Right atrium auricular region (tissue), 2 donors: ENCODE data around the gene YIPF3. TPM values are rescaled to one million over a fixed set of nuclear protein-coding genes. Genes with fewer than 3 reads are reported as not detected.
A peak's percentile ranks its signal among the peaks of the same experiment; 100 is the strongest.
"Not testable (repeated sequence)": the region's sequence is repeated elsewhere in the genome, so short reads cannot be mapped to it uniquely, and the experiment has no call there.

Experiments
- DNase-seq: peaks from one replicate; pipeline ENCODE4 v3.0.0-alpha.2; 2019; ENCODE audit warnings: low spot score
- H3K27ac ChIP-seq, 2 donors: fragments of 200-600 bp; sonication (generic); 1 replicate in 1 of 2; 2 replicates in 1 of 2; pipeline ENCODE4 v1.5.1; 2016 to 2019
- H3K27me3 ChIP-seq, 2 donors: fragments of 200-600 bp; sonication (generic); one replicate each; pipeline versions ENCODE4 v1.5.1 to v1.6.0; 2017 to 2019
- H3K36me3 ChIP-seq: fragments of 200-600 bp; sonication (generic); one replicate; pipeline ENCODE4 v1.5.1; 2016
- H3K4me1 ChIP-seq, 2 donors: fragments of 200-600 bp; sonication (generic); one replicate each; pipeline versions ENCODE4 v1.5.1 to v1.6.0; 2017 to 2019
- H3K4me3 ChIP-seq, 2 donors: fragments of 200-600 bp; sonication (generic); 1 replicate in 1 of 2; 2 replicates in 1 of 2; pipeline ENCODE4 v1.5.1; 2017 to 2019; ENCODE audit warnings: mild to moderate bottlenecking in 1 of 2, moderate library complexity in 1 of 2
- H3K9me3 ChIP-seq, 2 donors: fragments of 200-600 bp; sonication (generic); one replicate each; pipeline ENCODE4 v1.5.1; 2019
- CTCF ChIP-seq, 2 donors: fragments of 200-600 bp; sonication (generic); IDR thresholded peaks; one replicate each; pipeline ENCODE4 v1.5.1; 2019; ENCODE audit warnings: antibody characterized with exemption in 2 of 2
- total RNA-seq, 2 donors: library from RNA; depleted of rRNA; stranded (reverse); fragments of >200 nt; gene quantifications; one replicate each; pipeline ENCODE4 v1.1.0, GENCODE V29; 2016

Gene YIPF3
- total RNA-seq, 2 donors from 2014 or later = 84.0 to 103 TPM

- H3K9me3 ChIP-seq = no peaks in the 10 kb centered on the region
- TF ChIP-seq CTCF (IDR thresholded peaks at IDR 0.05) = no peak
- H3K36me3 ChIP-seq = no peaks in the 10 kb centered on the region
- peak overlapping the region; percentile 19 to 54 for H3K27ac ChIP-seq
- no peak overlapping the region for H3K4me3 ChIP-seq
- no peaks in the 10 kb centered on the region for H3K27me3 ChIP-seq
- DNase-seq = no peak
- peaks cover 0 to 7% of the 10 kb centered on the region in 2 donors for H3K4me1 ChIP-seq
These were observed 47.7 kb downstream of the YIPF3 start for GRCh38 chr6:43468748-43469681.

DNA sequence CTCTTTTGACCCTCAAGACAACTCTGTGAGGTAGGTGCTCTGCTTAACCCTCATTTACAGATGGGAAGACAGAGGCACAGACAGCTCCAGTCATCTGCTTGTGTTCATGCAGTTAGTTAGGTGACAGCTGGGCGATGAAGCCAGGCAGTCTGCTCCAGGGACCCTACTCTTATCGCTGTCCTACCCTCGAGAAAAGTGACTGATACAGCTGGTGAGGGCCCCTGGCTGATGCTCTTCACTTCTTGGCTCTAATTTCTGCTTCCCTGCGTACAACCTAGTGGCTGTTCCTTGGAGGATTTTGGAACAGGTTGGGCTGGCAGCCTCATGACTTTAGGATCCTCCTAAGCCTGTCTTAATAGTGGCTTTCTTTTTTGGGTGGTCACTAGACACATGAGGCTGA is 48.5 kb downstream of the YIPF3 start:
- Histone ChIP-seq H3K4me3 (no peak overlapping the region), H3K36me3 (no peaks in the 10 kb centered on the region), H3K4me1 (peaks cover 0 to 7% of the 10 kb centered on the region in 2 donors), H3K27ac (peak overlapping the region in 1 of 2 donors; percentile 19), H3K9me3 (no peaks in the 10 kb centered on the region), H3K27me3 (no peaks in the 10 kb centered on the region)
- DNase-seq = no peak
- TF ChIP-seq CTCF (IDR thresholded peaks at IDR 0.05) = no peak

GRCh38 chr6:43467752-43468151 is 49.0 kb downstream of the YIPF3 start:
- no peaks in the 10 kb centered on the region for H3K9me3 ChIP-seq
- no peaks in the 10 kb centered on the region for H3K36me3 ChIP-seq
- H3K27me3 ChIP-seq = no peaks in the 10 kb centered on the region
- no peak for DNase-seq
- H3K4me3 ChIP-seq = no peak overlapping the region
- peaks cover 0 to 7% of the 10 kb centered on the region in 2 donors for H3K4me1 ChIP-seq
- no peak overlapping the region for H3K27ac ChIP-seq
- TF ChIP-seq CTCF (IDR thresholded peaks at IDR 0.05) = no peak

DNA sequence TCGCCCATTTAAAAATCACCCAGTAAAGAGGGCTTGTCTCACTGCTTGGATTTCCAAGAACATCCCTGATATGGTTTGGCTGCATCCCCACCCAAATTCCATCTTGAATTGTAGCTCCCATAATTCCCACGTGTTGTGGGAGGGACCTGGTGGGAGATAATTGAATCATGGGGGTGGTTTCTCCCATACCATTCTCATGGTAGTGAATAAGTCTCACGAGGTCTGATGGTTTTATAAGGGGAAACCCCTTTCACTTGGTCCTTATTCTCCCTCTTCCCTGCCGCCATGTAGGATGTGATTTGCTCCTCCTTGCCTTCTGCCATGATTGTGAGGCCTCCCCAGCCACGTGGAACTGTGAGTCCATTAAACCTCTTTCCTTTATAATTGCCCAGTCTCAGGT is 49.5 kb downstream of the YIPF3 start:
- H3K27me3 ChIP-seq, H3K27ac ChIP-seq: not testable (repeated sequence)

DNA sequence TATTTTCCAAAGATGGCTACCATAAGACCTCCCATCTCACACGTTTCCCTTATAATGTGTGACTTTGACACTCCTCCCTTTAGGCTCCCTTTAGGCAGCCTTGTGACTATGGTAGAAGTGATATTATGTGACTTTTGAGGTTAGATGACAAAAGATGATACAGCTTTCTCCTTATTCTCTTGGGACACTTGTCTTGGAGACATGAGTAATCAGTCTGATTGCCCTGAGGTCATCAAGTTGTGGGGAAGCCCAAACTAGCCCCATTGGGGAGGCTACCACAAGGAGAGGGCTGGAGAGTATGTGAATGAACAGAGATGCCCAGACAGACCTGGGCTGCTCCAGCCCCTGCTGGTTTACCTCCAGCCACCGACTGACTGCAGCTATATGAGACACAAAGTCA is 50.8 kb downstream of the YIPF3 start:
- Histone ChIP-seq H3K4me1 (peaks cover 0 to 7% of the 10 kb centered on the region in 2 donors), H3K27ac (no peak overlapping the region), H3K9me3 (no peaks in the 10 kb centered on the region), H3K27me3 (no peaks in the 10 kb centered on the region), H3K4me3 (no peak overlapping the region), H3K36me3 (no peaks in the 10 kb centered on the region)
- no peak for DNase-seq
- no peak for TF ChIP-seq CTCF (IDR thresholded peaks at IDR 0.05)

More for the DNA sequence above, 49.5 kb downstream of the YIPF3 start:
- not testable (repeated sequence) for H3K4me1 ChIP-seq, H3K4me3 ChIP-seq, H3K36me3 ChIP-seq, DNase-seq, H3K9me3 ChIP-seq

- Histone ChIP-seq H3K9me3 (no peaks in the 10 kb centered on the region), H3K4me3 (no peak overlapping the region), H3K27ac (no peak overlapping the region), H3K4me1 (peaks cover 0 to 5% of the 10 kb centered on the region in 2 donors), H3K36me3 (no peaks in the 10 kb centered on the region), H3K27me3 (no peaks in the 10 kb centered on the region)
- no peak for DNase-seq
- no peak for TF ChIP-seq CTCF (IDR thresholded peaks at IDR 0.05)
These were observed 52.4 kb downstream of the YIPF3 start for GRCh38 chr6:43464337-43464736.
